GM18520 (cell line): ENCODE data around the gene HAO2.
"Not testable (repeated sequence)": the region's sequence is repeated elsewhere in the genome, so short reads cannot be mapped to it uniquely, and the experiment has no call there.

Experiments used
- ATAC-seq: cut with Tn5 transposase; IDR thresholded peaks from one replicate; pipeline ENCODE4 v1.9.1; 2021; ENCODE audit not compliant: unreplicated experiment

The HAO2 gene

DNA sequence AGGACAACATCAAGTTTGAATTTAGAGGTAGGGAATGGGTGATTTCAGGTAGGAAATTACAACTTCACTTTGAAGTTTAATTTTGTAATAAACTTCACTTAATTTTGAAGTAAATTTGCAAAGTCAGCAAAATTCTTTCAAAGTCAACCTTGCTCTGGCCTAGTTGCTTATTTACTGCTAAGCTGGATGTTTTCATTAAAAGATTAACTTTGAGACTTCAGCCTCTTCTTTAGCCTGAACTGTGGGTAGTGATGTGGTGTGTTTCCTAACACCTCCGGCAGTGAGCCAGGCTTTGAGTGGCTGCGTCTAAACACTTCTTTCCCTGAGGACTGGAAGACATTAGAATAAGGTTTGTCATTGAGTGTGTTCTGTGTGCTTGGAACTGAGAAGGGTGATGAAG lies at the start of gene HAO2:
TSS of gene HAO2 (plus strand) at position 232 of the 400 bp plus-strand sequence. CDS start 12,301 bp downstream, outside the sequence.
- no peak for ATAC-seq

DNA sequence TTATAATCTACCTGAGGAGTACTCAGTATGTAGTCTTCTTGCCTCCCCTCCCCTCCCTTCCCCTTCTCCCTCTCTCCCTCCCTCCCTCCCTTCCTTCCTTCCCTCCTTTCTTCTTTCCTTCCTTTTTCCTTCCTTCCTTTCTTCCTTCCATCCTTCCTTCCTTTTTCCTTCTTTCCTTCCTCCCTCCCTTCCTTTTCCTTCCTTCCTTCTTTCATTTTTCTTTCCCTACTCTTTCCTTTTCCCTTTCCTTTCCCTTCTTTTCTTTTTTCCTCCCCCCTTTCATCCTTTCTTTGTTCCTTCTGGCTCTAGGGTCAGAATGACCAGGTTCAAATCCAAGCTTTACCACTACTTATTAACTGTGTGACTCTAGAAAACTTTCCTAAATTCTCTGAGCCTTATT lies 48.5 kb upstream of the HAO2 start:
- no peak for ATAC-seq

DNA sequence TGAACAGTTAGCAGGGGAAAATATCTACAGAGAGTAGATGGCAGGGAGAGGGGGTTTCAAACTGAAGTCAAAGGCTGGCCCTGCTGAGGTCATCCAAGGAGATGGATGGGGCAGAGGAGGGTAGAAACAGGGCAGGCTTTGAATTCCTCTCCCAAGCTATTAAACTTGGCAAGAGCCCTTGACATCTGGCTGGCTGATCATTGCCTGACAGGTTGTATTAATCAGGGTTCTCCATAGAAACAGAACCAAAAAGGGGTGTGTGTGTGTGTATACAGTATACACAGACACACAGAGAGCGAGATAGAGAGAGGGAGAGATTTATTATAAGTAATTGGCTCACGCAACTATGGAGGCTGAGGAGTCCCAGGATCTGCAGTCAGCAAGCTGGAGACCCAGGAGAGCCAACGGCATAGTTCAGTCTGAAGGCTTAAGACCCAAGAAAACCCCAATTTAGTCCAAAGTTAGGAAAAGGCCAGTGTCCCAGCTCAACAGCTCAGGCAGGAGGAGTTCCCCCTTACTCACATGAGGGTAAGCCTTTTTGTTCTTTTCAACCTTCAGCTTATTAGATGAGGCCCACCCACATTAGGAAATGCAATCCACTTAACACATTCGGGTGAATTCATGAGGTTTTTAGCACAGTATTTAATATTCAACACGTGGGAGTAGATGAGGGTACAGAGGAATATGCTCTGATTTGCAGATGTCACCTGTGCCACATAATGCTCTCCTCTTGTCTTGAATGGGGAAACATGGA lies 46.7 kb upstream of the HAO2 start:
- no peak for ATAC-seq

- peak; percentile 70 for ATAC-seq
These were observed 45.2 kb upstream of the HAO2 start for GRCh38 chr1:119323216-119323982.

DNA sequence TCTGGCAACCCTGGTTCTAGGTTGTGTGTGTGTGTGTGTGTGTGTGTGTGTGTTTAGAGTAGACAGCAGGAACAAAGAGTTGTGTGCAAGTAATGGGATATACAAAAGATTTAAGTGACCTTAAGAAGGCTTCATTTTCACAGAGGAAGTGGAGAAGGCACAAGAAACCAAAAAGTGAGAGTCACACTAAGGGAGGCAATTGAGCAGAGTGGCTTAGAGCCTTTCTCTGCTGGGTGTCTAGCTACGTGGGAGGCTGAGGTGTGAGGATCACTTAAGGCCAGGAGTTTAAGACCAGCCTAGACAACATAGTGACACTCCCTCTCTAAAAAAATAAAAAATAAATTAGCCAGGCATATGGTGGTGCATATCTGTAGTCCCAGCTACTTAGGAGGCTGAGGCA lies 44.4 kb upstream of the HAO2 start:
- ATAC-seq: peak; percentile 25

- ATAC-seq: no peak
These were observed 42.3 kb upstream of the HAO2 start for GRCh38 chr1:119326251-119326650.

GRCh38 chr1:119327094-119327449 lies 41.5 kb upstream of the HAO2 start:
- ATAC-seq: no peak

- ATAC-seq: no peak
These were observed 41.0 kb upstream of the HAO2 start for GRCh38 chr1:119327450-119328155.

DNA sequence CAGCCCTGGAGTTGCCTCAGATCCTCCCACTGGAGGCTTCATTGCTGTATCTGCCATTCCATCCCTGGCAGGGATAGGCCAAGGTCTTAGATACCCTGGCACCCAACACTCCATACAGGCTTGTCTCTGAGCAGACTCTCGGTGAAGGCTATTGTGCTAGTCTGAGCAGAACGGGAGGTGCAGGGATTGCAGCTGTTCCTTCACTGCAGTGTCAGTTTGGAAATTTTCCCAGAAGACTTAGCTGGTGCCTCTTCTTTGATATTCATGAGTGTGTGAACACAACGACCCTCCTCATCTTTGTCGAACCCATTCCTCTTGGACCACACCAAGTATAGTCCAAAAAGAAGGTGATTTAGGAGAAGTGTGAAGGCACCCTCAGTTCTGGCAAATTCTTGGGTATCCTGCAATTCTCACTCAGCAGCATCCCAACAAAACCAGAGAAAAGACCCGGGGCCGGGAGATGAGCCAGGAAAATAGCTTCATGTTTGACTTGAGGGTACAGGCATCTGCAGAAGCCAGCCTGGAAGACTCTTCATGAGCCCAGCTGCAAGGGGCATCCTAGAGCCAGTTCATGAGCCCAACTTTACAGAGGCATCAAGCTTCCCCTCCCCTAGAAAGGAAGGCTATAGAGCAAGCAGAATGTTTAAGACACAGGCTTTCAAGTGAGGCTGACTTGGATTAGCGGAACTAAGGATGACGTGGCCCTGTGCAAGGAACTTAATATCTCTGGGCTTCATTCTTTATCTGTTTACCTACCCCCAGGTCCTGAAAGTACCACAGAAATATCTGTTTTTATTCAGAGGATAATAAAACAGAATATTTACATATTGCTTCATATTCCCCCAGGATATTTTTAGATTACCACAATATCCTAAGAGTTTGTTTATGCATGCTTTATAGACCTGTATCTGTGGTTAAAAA lies 38.8 kb upstream of the HAO2 start:
- no peak for ATAC-seq

GRCh38 chr1:119330466-119331189 lies 38.0 kb upstream of the HAO2 start:
- no peak for ATAC-seq

- no peak for ATAC-seq
These were observed 37.4 kb upstream of the HAO2 start for GRCh38 chr1:119331190-119331515.

DNA sequence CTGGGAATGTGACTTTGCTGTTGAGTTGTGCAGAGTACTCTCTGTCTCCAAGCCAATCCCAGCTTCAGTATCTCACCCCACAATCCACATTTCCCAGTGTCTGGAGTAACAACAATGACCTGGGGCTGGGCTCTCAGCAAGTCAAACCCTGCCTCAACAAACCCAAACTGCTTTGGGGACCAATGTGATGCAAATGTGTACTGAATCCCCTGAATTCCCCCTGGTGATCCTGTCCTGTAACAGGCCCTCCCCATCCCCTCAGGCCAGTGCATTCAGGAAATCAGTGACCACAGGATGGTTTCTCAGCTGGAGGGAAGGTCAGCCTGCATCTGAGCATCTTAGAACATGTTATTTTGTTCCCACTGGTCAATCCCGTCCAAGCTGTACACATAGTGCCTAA lies 36.7 kb upstream of the HAO2 start:
- no peak for ATAC-seq

DNA sequence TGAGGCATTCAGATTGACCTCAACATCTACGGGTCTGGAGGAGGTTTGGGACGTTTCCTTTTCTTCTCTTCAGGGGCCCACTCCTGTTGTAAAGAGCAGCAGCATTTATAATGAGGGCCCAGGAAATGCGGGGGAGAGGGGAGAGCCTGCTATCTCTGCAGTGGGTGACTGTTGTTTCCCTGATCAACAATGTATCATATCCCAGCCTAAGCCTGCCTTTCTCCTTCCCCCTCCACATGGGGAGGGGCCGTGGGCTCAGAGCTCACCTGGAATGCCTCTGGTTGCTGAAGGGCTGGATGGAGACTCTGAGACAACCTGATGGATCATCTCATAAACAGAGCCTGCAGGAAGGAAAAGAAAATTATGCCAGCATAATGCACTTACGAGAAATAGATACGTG lies 36.0 kb upstream of the HAO2 start:
- no peak for ATAC-seq

DNA sequence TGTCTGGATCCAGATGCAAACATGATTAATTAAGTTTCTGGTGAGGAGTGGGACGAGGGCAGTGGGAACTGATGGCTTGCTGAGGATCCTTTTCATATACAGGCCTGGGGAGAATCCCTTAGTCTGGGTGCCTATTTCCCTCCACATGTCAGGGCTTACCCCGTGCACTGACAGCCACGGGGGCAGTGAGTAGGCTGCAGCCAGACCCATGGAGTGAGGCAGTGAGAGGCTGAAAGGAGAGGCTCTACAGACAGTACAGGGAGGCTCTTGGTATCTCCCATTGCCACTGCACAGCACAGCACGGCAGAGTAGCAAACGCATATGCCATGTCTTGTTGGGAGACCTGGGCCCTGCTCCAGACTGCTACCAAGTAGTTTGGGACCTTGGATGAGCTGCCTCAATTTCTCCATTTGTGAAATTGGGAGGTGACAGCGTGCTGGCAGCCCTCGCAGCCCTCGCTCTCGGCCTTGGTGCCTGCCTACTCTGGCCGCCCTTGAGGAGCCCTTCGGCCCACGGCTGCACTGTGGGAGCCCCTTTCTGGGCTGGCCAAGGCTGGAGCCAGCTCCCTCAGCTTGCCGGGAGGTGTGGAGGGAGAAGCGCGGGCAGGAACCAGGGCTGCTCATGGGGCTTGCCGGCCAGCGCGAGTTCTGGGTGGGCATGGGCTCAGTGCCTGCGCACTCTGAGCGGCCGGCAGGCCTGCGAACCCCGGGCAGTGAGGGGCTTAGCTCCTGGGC lies 35.3 kb upstream of the HAO2 start:
- ATAC-seq: no peak

- not testable (repeated sequence) for ATAC-seq
These were observed 34.7 kb upstream of the HAO2 start for GRCh38 chr1:119333897-119334250.

GRCh38 chr1:119336848-119337247 lies 31.7 kb upstream of the HAO2 start:
- no peak for ATAC-seq

DNA sequence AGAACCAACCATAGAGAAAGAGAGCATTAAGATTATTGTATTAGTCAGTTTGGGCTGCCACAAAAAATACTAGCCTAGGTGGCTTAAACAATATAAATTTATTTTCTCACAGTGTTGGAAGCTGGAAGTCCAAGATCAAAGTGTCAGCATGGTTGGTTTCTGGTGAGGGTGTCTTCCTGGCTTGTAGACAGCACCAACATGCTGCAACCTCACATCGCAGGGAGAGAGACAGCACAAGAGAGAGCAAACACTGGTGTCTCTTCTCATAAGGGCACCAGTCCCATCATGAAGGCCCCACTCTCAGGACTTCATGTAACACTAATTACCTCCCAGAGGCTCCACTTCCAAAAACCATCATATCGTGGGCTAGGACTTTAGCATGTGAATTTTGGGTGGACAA lies 30.6 kb upstream of the HAO2 start:
- ATAC-seq: no peak

GRCh38 chr1:119338757-119339156 lies 29.8 kb upstream of the HAO2 start:
- no peak for ATAC-seq

GRCh38 chr1:119340861-119341261 lies 27.7 kb upstream of the HAO2 start:
- no peak for ATAC-seq
